ENCODE results near the gene CDK15. TPM values are rescaled to one million over a fixed set of nuclear protein-coding genes. Genes with fewer than 3 reads are reported as not detected.

The CDK15 gene
- total and polyA plus RNA-seq, 9 of the 15 experiments (the other 6 are each of a cell fraction or from before 2014, with no cell fraction given) = not detected

GRCh38 chr2:201798252-201798913, 8.0 kb upstream of the CDK15 start:
- DNase-seq (ENCODE audit: extremely low read depth in 1 of 4, low spot score in 3 of 4) = no peak
- intact Hi-C loops (cut with micrococcal nuclease) (loop anchor here (5.0 kb wide), 1 partner anchor 59 kb away; no protein-coding TSS in a partner anchor), in situ Hi-C loops (cut with MboI) (no loop called here)
- Histone ChIP-seq H4K20me1 (replicated peaks; ENCODE audit: control insufficient read depth, insufficient read depth, low read length) (no peaks in the 10 kb centered on the region), H3K4me2 (ENCODE audit: insufficient read depth, low read length) (no peak overlapping the region), H3K27me3 (ENCODE audit: control insufficient read depth in 2 of 2, insufficient read depth in 2 of 2, low read length in 2 of 2) (no peaks in the 10 kb centered on the region), H3K36me3 (ENCODE audit: control insufficient read depth, insufficient read depth, low read length) (no peaks in the 10 kb centered on the region), H3K9me1 (ENCODE audit: control insufficient read depth, insufficient read depth, low read length) (no peaks in the 10 kb centered on the region), H3K27ac (ENCODE audit: extremely low read depth, low read depth, low read length) (no peak overlapping the region), H3K9me3 (replicated peaks; ENCODE audit: control insufficient read depth, insufficient read depth, low read depth, low read length) (no peaks in the 10 kb centered on the region), H3K4me3 (no peak overlapping the region), H3K79me2 (ENCODE audit: control insufficient read depth, insufficient read depth, low read length) (no peaks in the 10 kb centered on the region), H3K4me1 (replicated peaks in 1 of 2; ENCODE audit: control insufficient read depth in 2 of 2, insufficient read depth in 2 of 2, low read length in 2 of 2) (no peaks in the 10 kb centered on the region), H2AFZ (ENCODE audit: low read depth, low read length) (no peak overlapping the region), H3K9ac (ENCODE audit: insufficient read depth in 1 of 2, low read depth in 2 of 2, low read length in 2 of 2) (no peak overlapping the region)
- POLR2A ChIA-PET = interaction anchor here (1.0 kb wide), 1 partner anchor 13 kb away, joined by 3 read pairs; no protein-coding TSS in a partner anchor
- 11% methylated on average over 7 of the region's 7 CpGs for WGBS (ENCODE audit: insufficient coverage, low coverage, missing lambda C conversion rate)
- ATAC-seq = no peak
- BruUV-seq (replicated peaks) = no TSS peak
- CTCF ChIA-PET (ENCODE audit: low intra/inter-chr PET ratio) = interaction anchor here (0.6 kb wide), 1 partner anchor 379 kb away, joined by 3 read pairs; no protein-coding TSS in a partner anchor
- FAIRE-seq = no peak
- TF ChIP-seq TEAD4 (IDR thresholded peaks at IDR 0.05; ENCODE audit: low read length) (no peak), TEAD4 (CRISPR knock-in tag; IDR thresholded peaks at IDR 0.05; ENCODE audit: borderline replicate concordance) (no peak), MGA (IDR thresholded peaks at IDR 0.05) (no peak), FOSL1 (tag; conservative IDR thresholded peaks at IDR 0.05) (peak; percentile 36; the same call in 1 of the 2 replicates)

Data from K562 (cell line).